ENCODE data around the gene EPB41L1.

DNA sequence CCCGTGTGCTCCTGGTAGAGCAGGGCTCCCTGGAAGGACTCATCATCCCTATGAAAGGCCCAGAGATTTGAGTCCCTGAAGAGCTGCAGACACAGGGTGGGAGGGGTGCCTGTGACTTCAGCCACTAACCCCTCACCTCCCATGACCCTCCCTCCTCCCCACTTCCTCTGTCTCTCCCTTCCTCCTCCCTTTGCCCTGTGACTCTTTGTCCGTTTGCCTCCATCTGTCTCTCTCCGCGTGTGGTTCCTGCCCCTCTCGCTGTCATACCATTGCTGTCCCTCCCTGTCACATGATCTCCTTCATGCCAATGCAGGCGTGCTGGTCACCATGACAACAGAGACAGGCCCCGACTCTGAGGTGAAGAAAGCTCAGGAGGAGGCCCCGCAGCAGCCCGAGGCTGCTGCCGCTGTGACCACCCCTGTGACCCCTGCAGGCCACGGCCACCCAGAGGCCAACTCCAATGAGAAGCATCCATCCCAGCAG is 19.0 kb downstream of the EPB41L1 start:
- TF ChIP-seq, protein P1, sequence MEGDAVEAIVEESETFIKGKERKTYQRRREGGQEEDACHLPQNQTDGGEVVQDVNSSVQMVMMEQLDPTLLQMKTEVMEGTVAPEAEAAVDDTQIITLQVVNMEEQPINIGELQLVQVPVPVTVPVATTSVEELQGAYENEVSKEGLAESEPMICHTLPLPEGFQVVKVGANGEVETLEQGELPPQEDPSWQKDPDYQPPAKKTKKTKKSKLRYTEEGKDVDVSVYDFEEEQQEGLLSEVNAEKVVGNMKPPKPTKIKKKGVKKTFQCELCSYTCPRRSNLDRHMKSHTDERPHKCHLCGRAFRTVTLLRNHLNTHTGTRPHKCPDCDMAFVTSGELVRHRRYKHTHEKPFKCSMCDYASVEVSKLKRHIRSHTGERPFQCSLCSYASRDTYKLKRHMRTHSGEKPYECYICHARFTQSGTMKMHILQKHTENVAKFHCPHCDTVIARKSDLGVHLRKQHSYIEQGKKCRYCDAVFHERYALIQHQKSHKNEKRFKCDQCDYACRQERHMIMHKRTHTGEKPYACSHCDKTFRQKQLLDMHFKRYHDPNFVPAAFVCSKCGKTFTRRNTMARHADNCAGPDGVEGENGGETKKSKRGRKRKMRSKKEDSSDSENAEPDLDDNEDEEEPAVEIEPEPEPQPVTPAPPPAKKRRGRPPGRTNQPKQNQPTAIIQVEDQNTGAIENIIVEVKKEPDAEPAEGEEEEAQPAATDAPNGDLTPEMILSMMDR (IDR thresholded peaks at IDR 0.05; ENCODE audit: insufficient read depth, low read length), result no peak
- TF ChIP-seq, protein P2, sequence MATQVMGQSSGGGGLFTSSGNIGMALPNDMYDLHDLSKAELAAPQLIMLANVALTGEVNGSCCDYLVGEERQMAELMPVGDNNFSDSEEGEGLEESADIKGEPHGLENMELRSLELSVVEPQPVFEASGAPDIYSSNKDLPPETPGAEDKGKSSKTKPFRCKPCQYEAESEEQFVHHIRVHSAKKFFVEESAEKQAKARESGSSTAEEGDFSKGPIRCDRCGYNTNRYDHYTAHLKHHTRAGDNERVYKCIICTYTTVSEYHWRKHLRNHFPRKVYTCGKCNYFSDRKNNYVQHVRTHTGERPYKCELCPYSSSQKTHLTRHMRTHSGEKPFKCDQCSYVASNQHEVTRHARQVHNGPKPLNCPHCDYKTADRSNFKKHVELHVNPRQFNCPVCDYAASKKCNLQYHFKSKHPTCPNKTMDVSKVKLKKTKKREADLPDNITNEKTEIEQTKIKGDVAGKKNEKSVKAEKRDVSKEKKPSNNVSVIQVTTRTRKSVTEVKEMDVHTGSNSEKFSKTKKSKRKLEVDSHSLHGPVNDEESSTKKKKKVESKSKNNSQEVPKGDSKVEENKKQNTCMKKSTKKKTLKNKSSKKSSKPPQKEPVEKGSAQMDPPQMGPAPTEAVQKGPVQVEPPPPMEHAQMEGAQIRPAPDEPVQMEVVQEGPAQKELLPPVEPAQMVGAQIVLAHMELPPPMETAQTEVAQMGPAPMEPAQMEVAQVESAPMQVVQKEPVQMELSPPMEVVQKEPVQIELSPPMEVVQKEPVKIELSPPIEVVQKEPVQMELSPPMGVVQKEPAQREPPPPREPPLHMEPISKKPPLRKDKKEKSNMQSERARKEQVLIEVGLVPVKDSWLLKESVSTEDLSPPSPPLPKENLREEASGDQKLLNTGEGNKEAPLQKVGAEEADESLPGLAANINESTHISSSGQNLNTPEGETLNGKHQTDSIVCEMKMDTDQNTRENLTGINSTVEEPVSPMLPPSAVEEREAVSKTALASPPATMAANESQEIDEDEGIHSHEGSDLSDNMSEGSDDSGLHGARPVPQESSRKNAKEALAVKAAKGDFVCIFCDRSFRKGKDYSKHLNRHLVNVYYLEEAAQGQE (IDR thresholded peaks at IDR 0.05; ENCODE audit: insufficient replicate concordance, low read depth), result no peak
- TF ChIP-seq GABPA (IDR thresholded peaks at IDR 0.05; ENCODE audit: low read depth) (no peak), SPI1 (IDR thresholded peaks at IDR 0.05; ENCODE audit: borderline replicate concordance, low read depth) (no peak)

Data from HL-60 (cell line).